ENCODE measurements around the gene ADAM17.
"Not testable (repeated sequence)": the region's sequence is repeated elsewhere in the genome, so short reads cannot be mapped to it uniquely, and the experiment has no call there.

Gene ADAM17

GRCh38 chr2:9565436-9566153 lies 10.0 kb upstream of the ADAM17 start:
- Histone ChIP-seq H3K4me3 (ENCODE audit: low read depth, low read length) (no peak overlapping the region), H3K36me3 (ENCODE audit: control insufficient read depth, insufficient read depth, low read length) (no peaks in the 10 kb centered on the region), H3K9ac (ENCODE audit: low read depth, low read length) (no peak overlapping the region), H3K27ac (ENCODE audit: low read depth, low read length) (no peak overlapping the region), H3K4me1 (ENCODE audit: control insufficient read depth, insufficient read depth, low read length) (no peaks in the 10 kb centered on the region), H3K9me3 (ENCODE audit: control insufficient read depth, insufficient read depth, low read length) (no peaks in the 10 kb centered on the region), H3K27me3 (ENCODE audit: control insufficient read depth, insufficient read depth, low read length) (no peaks in the 10 kb centered on the region)

- Histone ChIP-seq H3K27me3 (ENCODE audit: control insufficient read depth, insufficient read depth, low read length) (no peaks in the 10 kb centered on the region), H3K9ac (ENCODE audit: low read depth, low read length) (no peak overlapping the region), H3K9me3 (ENCODE audit: control insufficient read depth, insufficient read depth, low read length) (no peaks in the 10 kb centered on the region), H3K4me3 (ENCODE audit: low read depth, low read length) (no peak overlapping the region), H3K4me1 (ENCODE audit: control insufficient read depth, insufficient read depth, low read length) (no peaks in the 10 kb centered on the region), H3K27ac (ENCODE audit: low read depth, low read length) (no peak overlapping the region), H3K36me3 (ENCODE audit: control insufficient read depth, insufficient read depth, low read length) (peaks cover 5% of the 10 kb centered on the region; the same call in 1 of the 2 replicates)
Measured at GRCh38 chr2:9560628-9561027, 5.0 kb upstream of the ADAM17 start.

DNA sequence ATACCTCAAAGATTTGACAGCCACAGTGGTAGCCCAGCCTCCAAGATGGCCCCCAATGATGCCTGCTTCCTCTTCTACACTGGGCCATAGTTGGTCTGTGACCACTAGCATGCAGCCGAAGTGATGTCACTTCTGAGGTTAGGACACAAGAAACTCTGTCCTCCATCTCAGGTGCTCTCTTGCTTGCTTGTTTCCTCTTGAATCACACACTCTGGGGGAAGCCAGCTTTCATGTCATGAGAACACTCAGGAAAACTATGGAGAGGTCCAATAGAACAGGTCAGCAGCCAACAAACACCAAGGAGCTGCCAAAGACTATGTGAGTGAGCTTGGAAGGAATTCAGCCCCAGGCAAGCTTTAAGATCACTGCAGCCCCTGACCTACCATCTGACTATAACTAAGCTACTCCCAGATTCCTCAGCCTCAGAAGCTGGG lies 3.3 kb upstream of the ADAM17 start:
- no peak overlapping the region for H3K27ac ChIP-seq (ENCODE audit: low read depth, low read length)
- peaks cover 6% of the 10 kb centered on the region for H3K4me1 ChIP-seq (ENCODE audit: control insufficient read depth, insufficient read depth, low read length)
- H3K4me3 ChIP-seq (ENCODE audit: low read depth, low read length) = no peak overlapping the region
- no peak overlapping the region for H3K9ac ChIP-seq (ENCODE audit: low read depth, low read length)
- no peaks in the 10 kb centered on the region for H3K9me3 ChIP-seq (ENCODE audit: control insufficient read depth, insufficient read depth, low read length)
- H3K27me3 ChIP-seq (ENCODE audit: control insufficient read depth, insufficient read depth, low read length) = no peaks in the 10 kb centered on the region
- peaks cover 5% of the 10 kb centered on the region; the same call in 1 of the 2 replicates for H3K36me3 ChIP-seq (ENCODE audit: control insufficient read depth, insufficient read depth, low read length)

DNA sequence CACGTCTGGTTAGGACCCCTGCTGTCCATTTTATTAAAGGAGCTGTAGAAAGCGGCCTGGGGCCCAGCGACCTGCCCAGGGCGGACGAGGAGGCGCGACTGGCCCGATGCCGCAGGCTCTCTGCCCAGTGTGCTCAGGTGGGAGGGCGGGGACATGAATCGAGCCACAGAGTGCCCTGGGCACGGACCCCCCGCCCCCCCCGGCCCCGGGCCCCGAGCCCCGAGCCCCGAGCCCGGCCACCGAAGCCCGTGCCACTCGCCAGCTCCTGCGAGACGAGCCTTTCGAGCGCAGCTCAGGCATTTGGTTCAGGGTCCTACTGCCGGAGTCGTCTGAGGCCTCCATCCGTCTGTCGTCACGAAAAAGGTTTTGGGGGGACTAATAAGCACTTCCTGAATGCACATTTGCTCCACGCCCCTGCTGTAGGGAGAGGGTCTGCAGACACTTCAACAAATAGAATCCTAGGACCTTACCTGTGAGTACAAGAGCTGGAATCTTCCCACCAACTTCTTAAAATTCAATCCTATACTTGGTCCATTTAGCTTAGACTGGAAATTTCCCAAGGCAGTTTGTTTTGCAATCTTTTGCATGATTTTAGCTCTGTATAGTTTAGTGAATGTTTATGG lies 602 bp upstream of the ADAM17 start:
- peaks cover 16% of the 10 kb centered on the region for H3K4me1 ChIP-seq (ENCODE audit: control insufficient read depth, insufficient read depth, low read length)
- H3K36me3 ChIP-seq (ENCODE audit: control insufficient read depth, insufficient read depth, low read length) = peaks cover 5% of the 10 kb centered on the region; the same call in 1 of the 2 replicates
- peak overlapping the region; percentile 94 for H3K9ac ChIP-seq (ENCODE audit: low read depth, low read length)
- no peaks in the 10 kb centered on the region for H3K9me3 ChIP-seq (ENCODE audit: control insufficient read depth, insufficient read depth, low read length)
- peak overlapping the region; percentile 100 for H3K27ac ChIP-seq (ENCODE audit: low read depth, low read length)
- H3K27me3 ChIP-seq (ENCODE audit: control insufficient read depth, insufficient read depth, low read length) = no peaks in the 10 kb centered on the region
- H3K4me3 ChIP-seq (ENCODE audit: low read depth, low read length) = peak overlapping the region; percentile 98

- H3K4me3 ChIP-seq (ENCODE audit: low read depth, low read length) = peak overlapping the region; percentile 98
- no peaks in the 10 kb centered on the region for H3K27me3 ChIP-seq (ENCODE audit: control insufficient read depth, insufficient read depth, low read length)
- no peaks in the 10 kb centered on the region for H3K9me3 ChIP-seq (ENCODE audit: control insufficient read depth, insufficient read depth, low read length)
- H3K36me3 ChIP-seq (ENCODE audit: control insufficient read depth, insufficient read depth, low read length) = peaks cover 5% of the 10 kb centered on the region; the same call in 1 of the 2 replicates
- peak overlapping the region; percentile 94 for H3K9ac ChIP-seq (ENCODE audit: low read depth, low read length)
- H3K27ac ChIP-seq (ENCODE audit: low read depth, low read length) = peak overlapping the region; percentile 100
- peaks cover 16% of the 10 kb centered on the region for H3K4me1 ChIP-seq (ENCODE audit: control insufficient read depth, insufficient read depth, low read length)
Measured at GRCh38 chr2:9554921-9555296, 721 bp downstream of the ADAM17 start.

- Histone ChIP-seq H3K4me3 (ENCODE audit: low read depth, low read length) (no peak overlapping the region), H3K9ac (ENCODE audit: low read depth, low read length) (no peak overlapping the region), H3K27ac (ENCODE audit: low read depth, low read length) (no peak overlapping the region), H3K9me3 (ENCODE audit: control insufficient read depth, insufficient read depth, low read length) (no peaks in the 10 kb centered on the region), H3K36me3 (ENCODE audit: control insufficient read depth, insufficient read depth, low read length) (no peaks in the 10 kb centered on the region), H3K4me1 (ENCODE audit: control insufficient read depth, insufficient read depth, low read length) (peaks cover 23% of the 10 kb centered on the region), H3K27me3 (ENCODE audit: control insufficient read depth, insufficient read depth, low read length) (no peaks in the 10 kb centered on the region)
Measured at GRCh38 chr2:9552219-9553178, 3.1 kb downstream of the ADAM17 start.

DNA sequence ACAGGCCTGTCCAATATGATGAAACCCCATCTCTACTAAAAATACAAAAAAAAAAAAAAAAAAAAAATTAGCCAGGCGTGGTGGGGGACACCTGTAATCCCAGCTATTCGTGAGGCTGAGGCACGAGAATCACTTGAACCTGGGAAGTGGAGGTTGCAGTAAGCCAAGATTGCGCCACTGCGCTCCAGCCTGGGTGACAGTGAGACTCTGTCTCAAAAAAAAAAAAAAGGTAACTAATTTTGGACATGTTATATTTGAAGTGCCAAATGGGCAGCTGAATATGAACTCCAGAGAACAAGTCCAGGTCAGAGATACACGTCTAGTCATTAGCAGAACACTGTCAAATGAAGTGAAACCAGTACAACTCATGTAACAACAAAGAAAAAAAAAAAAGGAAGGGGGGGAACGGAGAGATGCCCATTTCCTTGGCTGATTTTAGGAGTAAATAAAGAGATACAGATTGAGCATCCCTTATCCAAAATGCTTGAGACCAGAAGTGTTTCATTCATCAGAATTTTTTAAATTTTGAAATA lies 4.7 kb downstream of the ADAM17 start:
- not testable (repeated sequence) for H3K27me3 ChIP-seq (ENCODE audit: control insufficient read depth, insufficient read depth, low read length); H3K4me3 ChIP-seq (ENCODE audit: low read depth, low read length); H3K9ac ChIP-seq (ENCODE audit: low read depth, low read length); H3K9me3 ChIP-seq (ENCODE audit: control insufficient read depth, insufficient read depth, low read length); H3K36me3 ChIP-seq (ENCODE audit: control insufficient read depth, insufficient read depth, low read length); H3K27ac ChIP-seq (ENCODE audit: low read depth, low read length)
- H3K4me1 ChIP-seq (ENCODE audit: control insufficient read depth, insufficient read depth, low read length) = peaks cover 27% of the 10 kb centered on the region

- H3K9ac ChIP-seq (ENCODE audit: low read depth, low read length) = no peak overlapping the region
- H3K4me3 ChIP-seq (ENCODE audit: low read depth, low read length) = no peak overlapping the region
- H3K4me1 ChIP-seq (ENCODE audit: control insufficient read depth, insufficient read depth, low read length) = peaks cover 25% of the 10 kb centered on the region
- no peak overlapping the region for H3K27ac ChIP-seq (ENCODE audit: low read depth, low read length)
- H3K36me3 ChIP-seq (ENCODE audit: control insufficient read depth, insufficient read depth, low read length) = no peaks in the 10 kb centered on the region
- H3K27me3 ChIP-seq (ENCODE audit: control insufficient read depth, insufficient read depth, low read length) = no peaks in the 10 kb centered on the region
- H3K9me3 ChIP-seq (ENCODE audit: control insufficient read depth, insufficient read depth, low read length) = no peaks in the 10 kb centered on the region
Measured at GRCh38 chr2:9549420-9549819, 6.2 kb downstream of the ADAM17 start.

GRCh38 chr2:9548506-9548905 lies 7.1 kb downstream of the ADAM17 start:
- Histone ChIP-seq H3K36me3 (ENCODE audit: control insufficient read depth, insufficient read depth, low read length) (no peaks in the 10 kb centered on the region), H3K9me3 (ENCODE audit: control insufficient read depth, insufficient read depth, low read length) (no peaks in the 10 kb centered on the region), H3K9ac (ENCODE audit: low read depth, low read length) (no peak overlapping the region), H3K27me3 (ENCODE audit: control insufficient read depth, insufficient read depth, low read length) (no peaks in the 10 kb centered on the region), H3K27ac (ENCODE audit: low read depth, low read length) (no peak overlapping the region), H3K4me3 (ENCODE audit: low read depth, low read length) (no peak overlapping the region), H3K4me1 (ENCODE audit: control insufficient read depth, insufficient read depth, low read length) (peaks cover 21% of the 10 kb centered on the region)

DNA sequence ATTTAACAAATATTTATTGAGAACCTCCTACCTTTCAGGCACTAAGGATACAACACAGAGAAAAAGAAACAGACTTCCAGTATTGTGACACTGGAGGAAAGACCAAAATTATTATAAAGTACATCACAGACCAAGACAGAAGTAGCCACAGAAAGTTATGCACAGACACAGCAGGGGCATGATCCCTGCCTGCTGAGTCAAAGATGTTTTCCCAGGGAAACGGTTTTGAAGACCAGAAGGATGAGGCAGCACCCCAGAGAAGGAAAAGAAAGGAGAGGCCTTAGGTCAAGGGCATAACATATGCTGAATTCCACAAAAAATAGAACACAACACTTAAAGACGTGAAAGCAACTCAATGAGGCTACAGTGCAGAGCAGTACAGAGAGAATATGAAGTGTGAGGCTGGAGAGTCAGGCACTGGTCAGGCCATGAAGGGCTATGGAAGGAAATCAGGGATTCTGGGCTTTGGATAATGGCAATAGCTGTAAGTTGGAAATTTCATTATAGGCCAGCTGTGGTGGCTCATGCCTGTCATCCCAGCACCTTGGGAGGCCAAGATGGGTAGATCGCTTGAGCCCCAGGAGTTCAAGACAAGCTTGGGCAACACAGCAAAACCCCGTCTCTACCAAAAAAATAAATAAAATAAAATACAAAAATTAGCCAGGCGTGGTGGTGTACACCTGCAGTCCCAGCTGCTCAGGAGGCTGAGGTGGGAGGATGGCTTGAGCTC lies 8.2 kb downstream of the ADAM17 start:
- H3K4me3 ChIP-seq (ENCODE audit: low read depth, low read length) = no peak overlapping the region
- peaks cover 16% of the 10 kb centered on the region for H3K4me1 ChIP-seq (ENCODE audit: control insufficient read depth, insufficient read depth, low read length)
- H3K27ac ChIP-seq (ENCODE audit: low read depth, low read length) = peak overlapping the region; percentile 78
- no peak overlapping the region for H3K9ac ChIP-seq (ENCODE audit: low read depth, low read length)
- H3K9me3 ChIP-seq (ENCODE audit: control insufficient read depth, insufficient read depth, low read length) = no peaks in the 10 kb centered on the region
- no peaks in the 10 kb centered on the region for H3K27me3 ChIP-seq (ENCODE audit: control insufficient read depth, insufficient read depth, low read length)
- no peaks in the 10 kb centered on the region for H3K36me3 ChIP-seq (ENCODE audit: control insufficient read depth, insufficient read depth, low read length)
